Keratinocyte (primary cell): ENCODE data around the gene GADD45G. TPM values are rescaled to one million over a fixed set of nuclear protein-coding genes. Genes with fewer than 3 reads are reported as not detected.

Experiments used
- DNase-seq: peaks from one replicate; pipeline ENCODE4 v3.0.0-alpha.2; 2011; ENCODE audit warnings: low read depth, missing footprints, low spot score
- FAIRE-seq: peaks from 2 replicates; lab custom pipeline; 2011; peaks lifted over from hg19 to GRCh38; lab: Jason Lieb, UNC
- H2AFZ ChIP-seq: 2 replicates; pipeline ENCODE4 v1.6.0; 2012; ENCODE audit warnings: low read length, control low read depth, inconsistent platforms; ENCODE audit not compliant: control insufficient read depth
- H3K27ac ChIP-seq: 2 replicates; pipeline ENCODE4 v1.5.1; 2011; ENCODE audit warnings: low read length; ENCODE audit not compliant: control insufficient read depth, insufficient read depth
- H3K27me3 ChIP-seq: 3 replicates; pipeline ENCODE4 v1.6.0; 2011; ENCODE audit warnings: low read length; ENCODE audit not compliant: control insufficient read depth, insufficient read depth; ENCODE audit errors: extremely low read depth
- H3K36me3 ChIP-seq, 2 experiments: 2 replicates in 1 of 2; 3 replicates in 1 of 2; pipeline ENCODE4 v1.5.1; 2011; ENCODE audit warnings: low read length in 2 of 2, mild to moderate bottlenecking in 1 of 2; ENCODE audit not compliant: control insufficient read depth in 2 of 2, insufficient read depth in 2 of 2; ENCODE audit errors: extremely low read depth in 1 of 2
- H3K4me1 ChIP-seq: 3 replicates; pipeline ENCODE4 v1.5.1; 2011; ENCODE audit warnings: low read length; ENCODE audit not compliant: control insufficient read depth, insufficient read depth; ENCODE audit errors: extremely low read depth
- H3K4me2 ChIP-seq: 3 replicates; pipeline ENCODE4 v1.6.0; 2011; ENCODE audit warnings: low read depth, low read length; ENCODE audit not compliant: control insufficient read depth, insufficient read depth; ENCODE audit errors: extremely low read depth
- H3K4me3 ChIP-seq, 3 experiments: fragments of 200-600 bp in 1 of 3; sonication (generic) in 1 of 3; 2 replicates in 2 of 3; 3 replicates in 1 of 3; pipeline ENCODE4 v1.5.1; 2011 to 2016; ENCODE audit warnings: low read length in 3 of 3, mild to moderate bottlenecking in 3 of 3, control low read depth in 2 of 3, inconsistent platforms in 1 of 3, low read depth in 1 of 3, mixed read lengths in 1 of 3, mixed run types in 1 of 3, moderate library complexity in 1 of 3; ENCODE audit not compliant: control insufficient read depth in 2 of 3, insufficient read depth in 2 of 3; ENCODE audit errors: extremely low read depth in 1 of 3
- H3K79me2 ChIP-seq: 2 replicates; pipeline ENCODE4 v1.6.0; 2012; ENCODE audit warnings: low read length; ENCODE audit not compliant: control insufficient read depth, insufficient read depth
- H3K9ac ChIP-seq: 3 replicates; pipeline ENCODE4 v1.6.0; 2011; ENCODE audit warnings: low read length; ENCODE audit not compliant: control insufficient read depth, insufficient read depth; ENCODE audit errors: extremely low read depth
- H3K9me1 ChIP-seq: 3 replicates; pipeline ENCODE4 v1.6.0; 2011; ENCODE audit warnings: low read length; ENCODE audit not compliant: control insufficient read depth, insufficient read depth; ENCODE audit errors: extremely low read depth
- H3K9me3 ChIP-seq: 2 replicates; pipeline ENCODE4 v1.5.1; 2012; ENCODE audit warnings: low read depth, low read length; ENCODE audit not compliant: control insufficient read depth
- H4K20me1 ChIP-seq: 3 replicates; pipeline ENCODE4 v1.6.0; 2011; ENCODE audit warnings: low read length; ENCODE audit not compliant: control insufficient read depth, insufficient read depth; ENCODE audit errors: extremely low read depth
- EZH2 ChIP-seq: IDR thresholded peaks from one replicate; pipeline ENCODE4 v1.6.1; 2012; ENCODE audit warnings: inconsistent platforms, mild to moderate bottlenecking, low read length, moderate library complexity
- dilution Hi-C: fragments of 300-500 bp; cut with MboI; formaldehyde crosslinking; loops from one replicate; pipeline ENCODE4 v1.7.0; 2020; ENCODE audit warnings: low sequenced_read_pairs; ENCODE audit not compliant: extremely low pct_ligation_motif_present
- polyA plus RNA-seq, 5 experiments: library from polyadenylated mRNA; depleted of rRNA in 3 of 5; stranded (reverse) in 3 of 5; stranded (forward) in 1 of 5; unstranded in 1 of 5; fragments of >200 nt; gene quantifications; 1 replicate in 1 of 5; 2 replicates in 3 of 5; 3 replicates in 1 of 5; pipeline versions ENCODE4 v1.2.1 to v1.2.3, GENCODE V29; 2011 to 2012; ENCODE audit warnings: missing spikeins in 2 of 5, low read depth in 1 of 5, low replicate concordance in 1 of 5
- TF ChIP-seq, protein P1 (sequence below), 3 experiments: IDR thresholded peaks in 1 of 3; conservative IDR thresholded peaks in 1 of 3; optimal IDR thresholded peaks in 1 of 3; 2 replicates in 2 of 3; 3 replicates in 1 of 3; pipeline versions ENCODE3 to v1.5.1; 2011; ENCODE audit warnings: low read length in 3 of 3, mild to moderate bottlenecking in 3 of 3, moderate library complexity in 2 of 3, control low read depth in 1 of 3, inconsistent platforms in 1 of 3; ENCODE audit not compliant: insufficient read depth in 2 of 3; ENCODE audit errors: extremely low read depth in 1 of 3

GADD45G gene
- polyA plus RNA-seq, 1 donor (not counting 4 experiments of a cell fraction or from before 2014, with no cell fraction given) = 0.05 TPM

GRCh38 chr9:89601856-89602562 is 2.8 kb upstream of the GADD45G start:
- Histone ChIP-seq H3K79me2 (no peaks in the 10 kb centered on the region), H3K9ac (no peak overlapping the region), H4K20me1 (no peaks in the 10 kb centered on the region), H3K27me3 (peaks cover 38% of the 10 kb centered on the region), H3K36me3 (no peaks in the 10 kb centered on the region), H3K9me1 (no peaks in the 10 kb centered on the region), H3K4me2 (no peak overlapping the region), H2AFZ (no peak overlapping the region), H3K27ac (no peak overlapping the region), H3K4me1 (peaks cover 29% of the 10 kb centered on the region), H3K4me3 (no peak overlapping the region), H3K9me3 (no peaks in the 10 kb centered on the region)
- dilution Hi-C loops = loop anchor here (10.0 kb wide), 1 partner anchor 503 kb away; no protein-coding TSS in a partner anchor
- TF ChIP-seq EZH2 = no peak
- TF ChIP-seq, protein P1, sequence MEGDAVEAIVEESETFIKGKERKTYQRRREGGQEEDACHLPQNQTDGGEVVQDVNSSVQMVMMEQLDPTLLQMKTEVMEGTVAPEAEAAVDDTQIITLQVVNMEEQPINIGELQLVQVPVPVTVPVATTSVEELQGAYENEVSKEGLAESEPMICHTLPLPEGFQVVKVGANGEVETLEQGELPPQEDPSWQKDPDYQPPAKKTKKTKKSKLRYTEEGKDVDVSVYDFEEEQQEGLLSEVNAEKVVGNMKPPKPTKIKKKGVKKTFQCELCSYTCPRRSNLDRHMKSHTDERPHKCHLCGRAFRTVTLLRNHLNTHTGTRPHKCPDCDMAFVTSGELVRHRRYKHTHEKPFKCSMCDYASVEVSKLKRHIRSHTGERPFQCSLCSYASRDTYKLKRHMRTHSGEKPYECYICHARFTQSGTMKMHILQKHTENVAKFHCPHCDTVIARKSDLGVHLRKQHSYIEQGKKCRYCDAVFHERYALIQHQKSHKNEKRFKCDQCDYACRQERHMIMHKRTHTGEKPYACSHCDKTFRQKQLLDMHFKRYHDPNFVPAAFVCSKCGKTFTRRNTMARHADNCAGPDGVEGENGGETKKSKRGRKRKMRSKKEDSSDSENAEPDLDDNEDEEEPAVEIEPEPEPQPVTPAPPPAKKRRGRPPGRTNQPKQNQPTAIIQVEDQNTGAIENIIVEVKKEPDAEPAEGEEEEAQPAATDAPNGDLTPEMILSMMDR (optimal IDR thresholded peaks at IDR 0.05 in 1 of 3, IDR thresholded peaks at IDR 0.05 in 1 of 3, conservative IDR thresholded peaks at IDR 0.05 in 1 of 3; ENCODE audit: extremely low read depth in 1 of 3, insufficient read depth in 2 of 3, low read length in 3 of 3) = no peak
- DNase-seq (no peak), FAIRE-seq (no peak)

- dilution Hi-C loops = loop anchor here (10.0 kb wide), 1 partner anchor 502 kb away; no protein-coding TSS in a partner anchor
- TF ChIP-seq EZH2 = no peak
- TF ChIP-seq, protein P1 (optimal IDR thresholded peaks at IDR 0.05 in 1 of 3, IDR thresholded peaks at IDR 0.05 in 1 of 3, conservative IDR thresholded peaks at IDR 0.05 in 1 of 3; ENCODE audit: extremely low read depth in 1 of 3, insufficient read depth in 2 of 3, low read length in 3 of 3) = peak; percentile 79 to 93 (median 81)
- DNase-seq = no peak
- Histone ChIP-seq H3K27ac (no peak overlapping the region), H3K4me2 (peak overlapping the region; percentile 83), H2AFZ (no peak overlapping the region), H3K36me3 (no peaks in the 10 kb centered on the region), H3K27me3 (peaks cover 38% of the 10 kb centered on the region), H3K4me3 (peak overlapping the region in 2 of 3 experiments; percentile 7 to 19), H3K9ac (no peak overlapping the region), H4K20me1 (no peaks in the 10 kb centered on the region), H3K9me1 (no peaks in the 10 kb centered on the region), H3K79me2 (no peaks in the 10 kb centered on the region), H3K9me3 (no peaks in the 10 kb centered on the region), H3K4me1 (peaks cover 29% of the 10 kb centered on the region)
- FAIRE-seq = peak; percentile 64
Observed at GRCh38 chr9:89602978-89603766, 1.6 kb upstream of the GADD45G start.
